Lower lobe of right lung (tissue), 2 donors: Measurements from ENCODE around the gene LRP5. TPM values are rescaled to one million over a fixed set of nuclear protein-coding genes. Genes with fewer than 3 reads are reported as not detected.

ENCODE experiments used
- ATAC-seq, 2 donors: fragments of 200-7000 bp; cut with Tn5 transposase; one replicate each; pipeline ENCODE4 v1.9.1; 2020 to 2022; ENCODE audit warnings: mild to moderate bottlenecking in 2 of 2, moderate library complexity in 2 of 2
- DNase-seq: peaks from one replicate; pipeline ENCODE4 v3.0.0-alpha.2; 2020
- H3K27ac ChIP-seq: fragments of 200-600 bp; one replicate; pipeline ENCODE4 v1.8.0; 2022
- H3K27me3 ChIP-seq: fragments of 200-600 bp; one replicate; pipeline ENCODE4 v1.8.0; 2022; ENCODE audit warnings: low read depth
- H3K36me3 ChIP-seq: fragments of 200-600 bp; one replicate; pipeline ENCODE4 v1.8.0; 2022; ENCODE audit warnings: mild to moderate bottlenecking
- H3K4me1 ChIP-seq: fragments of 200-600 bp; one replicate; pipeline ENCODE4 v1.8.0; 2022
- H3K4me3 ChIP-seq: fragments of 200-600 bp; one replicate; pipeline ENCODE4 v1.8.0; 2022; ENCODE audit warnings: mild to moderate bottlenecking
- H3K9me3 ChIP-seq: fragments of 200-600 bp; one replicate; pipeline ENCODE4 v1.8.0; 2022
- CTCF ChIP-seq: fragments of 200-600 bp; IDR thresholded peaks from one replicate; pipeline ENCODE4 v1.8.0; 2022; ENCODE audit warnings: antibody characterized with exemption, mild to moderate bottlenecking
- intact Hi-C: fragments of 100-400 bp; cut with DNase I; formaldehyde crosslinking; loops from one replicate; pipeline ENCODE4 v1.11.0; 2022
- total RNA-seq: library from RNA; stranded (reverse); fragmentation: NEBNext Ultra II Directional; extraction: Animal tissue kit (Norgen Biotek cat#: 25700); gene quantifications from one replicate; pipeline ENCODE4 v1.2.1, GENCODE V29; 2021
- donor health status: DM: no; HTN: yes; CAD: no; lungs with severe emphysema.

LRP5 gene
- total RNA-seq, 1 donor from 2014 or later = 66.1 TPM

DNA sequence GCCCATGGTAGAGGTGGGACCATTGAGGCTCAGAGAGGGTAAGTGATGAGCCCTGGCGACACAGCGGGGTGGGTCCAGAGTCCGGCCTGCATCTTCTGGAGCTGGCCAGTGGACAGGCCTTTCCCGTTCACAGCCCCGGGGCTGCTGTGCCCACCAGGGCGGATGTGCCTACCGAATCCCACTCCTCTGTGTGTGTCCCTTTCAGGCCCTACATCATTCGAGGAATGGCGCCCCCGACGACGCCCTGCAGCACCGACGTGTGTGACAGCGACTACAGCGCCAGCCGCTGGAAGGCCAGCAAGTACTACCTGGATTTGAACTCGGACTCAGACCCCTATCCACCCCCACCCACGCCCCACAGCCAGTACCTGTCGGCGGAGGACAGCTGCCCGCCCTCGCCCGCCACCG lies 136.2 kb downstream of the LRP5 start:
- intact Hi-C loops = no loop called here
- Histone ChIP-seq H3K36me3 (peaks cover 21% of the 10 kb centered on the region), H3K4me1 (peaks cover 6% of the 10 kb centered on the region), H3K27ac (no peak overlapping the region), H3K9me3 (no peaks in the 10 kb centered on the region), H3K4me3 (no peak overlapping the region), H3K27me3 (no peaks in the 10 kb centered on the region)
- ATAC-seq (peak in 1 of 2 donors; percentile 4), DNase-seq (peak; percentile 46)
- TF ChIP-seq CTCF = no peak

GRCh38 chr11:68449951-68450350 lies 137.6 kb downstream of the LRP5 start:
- Histone ChIP-seq H3K27ac (no peak overlapping the region), H3K9me3 (no peaks in the 10 kb centered on the region)
- ATAC-seq = no peak

GRCh38 chr11:68450711-68451110 lies 138.3 kb downstream of the LRP5 start:
- Histone ChIP-seq H3K36me3 (peaks cover 21% of the 10 kb centered on the region), H3K4me1 (peaks cover 6% of the 10 kb centered on the region), H3K4me3 (no peak overlapping the region), H3K9me3 (no peaks in the 10 kb centered on the region), H3K27me3 (no peaks in the 10 kb centered on the region), H3K27ac (no peak overlapping the region)
- DNase-seq (peak; percentile 16), ATAC-seq (no peak)
- no peak for TF ChIP-seq CTCF
- intact Hi-C loops = no loop called here

More at GRCh38 chr11:68449951-68450350, 137.6 kb downstream of the LRP5 start:
- DNase-seq = peak; percentile 34
- Histone ChIP-seq H3K27me3 (no peaks in the 10 kb centered on the region), H3K4me1 (peaks cover 6% of the 10 kb centered on the region), H3K36me3 (peaks cover 21% of the 10 kb centered on the region), H3K4me3 (no peak overlapping the region)
- intact Hi-C loops = no loop called here
- TF ChIP-seq CTCF = no peak

- no peaks in the 10 kb centered on the region for H3K27me3 ChIP-seq
- peaks cover 3% of the 10 kb centered on the region for H3K4me1 ChIP-seq
- no peak overlapping the region for H3K27ac ChIP-seq
- ATAC-seq (peak; percentile 71 to 79), DNase-seq (peak; percentile 64)
- no peaks in the 10 kb centered on the region for H3K9me3 ChIP-seq
- TF ChIP-seq CTCF = no peak
- no peak overlapping the region for H3K4me3 ChIP-seq
- intact Hi-C loops = no loop called here
- H3K36me3 ChIP-seq = no peaks in the 10 kb centered on the region
Observed at GRCh38 chr11:68454767-68455166, 142.4 kb downstream of the LRP5 start.

DNA sequence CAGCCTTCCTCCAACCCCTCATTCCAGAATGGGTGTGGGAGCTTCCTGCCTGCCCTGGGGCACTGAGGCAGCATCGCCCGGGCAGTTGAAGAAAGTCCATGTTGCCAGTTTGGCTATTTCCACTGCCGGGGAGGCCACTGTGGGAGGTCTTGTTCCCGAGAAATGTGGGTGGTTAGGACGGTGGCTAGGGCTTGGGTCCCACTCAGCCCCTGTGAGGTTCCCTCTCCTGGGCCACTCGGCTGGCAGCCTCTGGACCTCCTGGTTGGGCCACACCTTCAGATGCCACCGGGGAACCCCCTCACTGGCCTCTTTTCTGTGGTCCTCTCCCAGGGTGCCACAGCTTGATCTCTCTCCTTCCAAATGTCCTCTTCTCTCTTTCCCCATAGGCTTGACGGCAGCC lies 143.1 kb downstream of the LRP5 start:
- H3K36me3 ChIP-seq = no peaks in the 10 kb centered on the region
- H3K9me3 ChIP-seq = no peaks in the 10 kb centered on the region
- peaks cover 5% of the 10 kb centered on the region for H3K4me1 ChIP-seq
- TF ChIP-seq CTCF = no peak
- H3K27ac ChIP-seq = no peak overlapping the region
- intact Hi-C loops = no loop called here
- DNase-seq (peak; percentile 26), ATAC-seq (no peak)
- no peaks in the 10 kb centered on the region for H3K27me3 ChIP-seq
- H3K4me3 ChIP-seq = no peak overlapping the region
